Measurements from ENCODE around the gene HSPA12B. TPM values are rescaled to one million over a fixed set of nuclear protein-coding genes. Genes with fewer than 3 reads are reported as not detected.

Gene HSPA12B
- total and polyA plus RNA-seq, 2 of the 13 experiments (the other 11 are each of a cell fraction or from before 2014, with no cell fraction given), result 0.01 TPM; not detected in 1

GRCh38 chr20:3797592-3798372 lies 65.3 kb downstream of the HSPA12B start (continued):
- TF ChIP-seq SMARCC2 (IDR thresholded peaks at IDR 0.05), result no peak
- TF ChIP-seq ZNF335 (CRISPR knock-in tag; IDR thresholded peaks at IDR 0.05), result no peak
- TF ChIP-seq PLRG1 (conservative IDR thresholded peaks at IDR 0.05), result no peak
- TF ChIP-seq NR1H2 (CRISPR knock-in tag; IDR thresholded peaks at IDR 0.05; ENCODE audit: borderline replicate concordance, low read depth), result no peak
- no peak for TF ChIP-seq ZNF512 (CRISPR knock-in tag; IDR thresholded peaks at IDR 0.05)
- no peak for TF ChIP-seq BCLAF1 (IDR thresholded peaks at IDR 0.05)
- TF ChIP-seq ZNF124 (CRISPR knock-in tag; IDR thresholded peaks at IDR 0.05), result no peak
- peak; percentile 41; the same call in 1 of the 2 replicates for TF ChIP-seq KMT2A (CRISPR knock-in tag; IDR thresholded peaks at IDR 0.05)
- TF ChIP-seq TBX2 (CRISPR knock-in tag; IDR thresholded peaks at IDR 0.05; ENCODE audit: borderline replicate concordance), result peak; percentile 25; the same call in 1 of the 2 replicates
- peak; percentile 48; the same call in 1 of the 2 replicates for TF ChIP-seq GATAD2A (CRISPR knock-in tag; IDR thresholded peaks at IDR 0.05)
- TF ChIP-seq ZNF276 (CRISPR knock-in tag; IDR thresholded peaks at IDR 0.05; ENCODE audit: low read depth), result no peak
- no peak for TF ChIP-seq HOXA5 (CRISPR knock-in tag; IDR thresholded peaks at IDR 0.05)
- TF ChIP-seq RAD21 (CRISPR knock-in tag; IDR thresholded peaks at IDR 0.05), result no peak
- TF ChIP-seq AGO2 (optimal IDR thresholded peaks at IDR 0.05; ENCODE audit: low read depth, low read length), result no peak
- TF ChIP-seq ZNF230 (CRISPR knock-in tag; IDR thresholded peaks at IDR 0.05), result 0 out of 2 replicates have a peak, but pooled peaks have one; percentile 19
- TF ChIP-seq MBNL3 (CRISPR knock-in tag; conservative IDR thresholded peaks at IDR 0.05), result no peak
- TF ChIP-seq ZNF367 (CRISPR knock-in tag; IDR thresholded peaks at IDR 0.05; ENCODE audit: borderline replicate concordance), result no peak
- no peak for TF ChIP-seq ZNF383 (CRISPR knock-in tag; IDR thresholded peaks at IDR 0.05; ENCODE audit: borderline replicate concordance)
- TF ChIP-seq ZNF550 (CRISPR knock-in tag; IDR thresholded peaks at IDR 0.05; ENCODE audit: borderline replicate concordance), result no peak
- no peak for TF ChIP-seq ZNF83 (CRISPR knock-in tag; IDR thresholded peaks at IDR 0.05; ENCODE audit: borderline replicate concordance)
- TF ChIP-seq AFF4 (CRISPR knock-in tag; IDR thresholded peaks at IDR 0.05), result no peak

Data from HepG2 (cell line).